GM23338 (cell line): Measurements from ENCODE around the gene SMOC1. TPM values are rescaled to one million over a fixed set of nuclear protein-coding genes. Genes with fewer than 3 reads are reported as not detected.

ENCODE experiments used
- ATAC-seq: fragments of 200-7000 bp; cut with Tn5 transposase; 3 replicates; pipeline ENCODE4 v1.9.1; 2020
- DNase-seq: peaks from one replicate; pipeline ENCODE4 v3.0.0-alpha.2; 2015; ENCODE audit warnings: low spot score
- H2AFZ ChIP-seq: fragments of 200-600 bp; sonication (generic); 2 replicates; pipeline ENCODE4 v1.8.0; 2016; ENCODE audit warnings: antibody characterized with exemption, mild to moderate bottlenecking, moderate library complexity
- H3F3A ChIP-seq: fragments of 200-600 bp; sonication (generic); replicated peaks from 2 replicates; pipeline ENCODE4 v1.8.0; 2017; ENCODE audit warnings: antibody characterized with exemption, mixed run types, low read depth
- H3K27ac ChIP-seq: fragments of 200-600 bp; sonication (generic); 2 replicates; pipeline ENCODE4 v1.6.1; 2016; ENCODE audit warnings: low read depth
- H3K27me3 ChIP-seq: fragments of 200-600 bp; sonication (generic); 2 replicates; pipeline ENCODE4 v1.8.0; 2016; ENCODE audit warnings: mild to moderate bottlenecking, mixed run types, moderate library complexity; ENCODE audit not compliant: insufficient read depth
- H3K36me3 ChIP-seq: fragments of 200-600 bp; sonication (generic); 2 replicates; pipeline ENCODE4 v1.8.0; 2016; ENCODE audit warnings: mild to moderate bottlenecking; ENCODE audit not compliant: insufficient read depth
- H3K4me1 ChIP-seq: fragments of 200-600 bp; sonication (generic); 2 replicates; pipeline ENCODE4 v1.8.0; 2016; ENCODE audit warnings: mild to moderate bottlenecking, moderate library complexity; ENCODE audit not compliant: insufficient read depth
- H3K4me2 ChIP-seq: fragments of 200-600 bp; sonication (generic); 2 replicates; pipeline ENCODE4 v1.7.1; 2017; ENCODE audit warnings: mixed run types
- H3K4me3 ChIP-seq: fragments of 200-600 bp; sonication (generic); 2 replicates; pipeline ENCODE4 v1.6.1; 2016; ENCODE audit warnings: mixed run types
- H3K79me2 ChIP-seq: fragments of 200-600 bp; sonication (generic); replicated peaks from 2 replicates; pipeline ENCODE4 v1.8.0; 2017; ENCODE audit warnings: mild to moderate bottlenecking; ENCODE audit not compliant: insufficient read depth
- H3K9me2 ChIP-seq: fragments of 200-600 bp; sonication (generic); 2 replicates; pipeline ENCODE4 v1.8.0; 2017; ENCODE audit not compliant: insufficient read depth
- H4K20me1 ChIP-seq: fragments of 200-600 bp; sonication (generic); replicated peaks from 2 replicates; pipeline ENCODE4 v1.8.0; 2017; ENCODE audit warnings: mild to moderate bottlenecking; ENCODE audit not compliant: insufficient read depth
- H3K27ac Mint-ChIP-seq: 2 replicates; pipeline ENCODE4 v1.8.0; 2020; ENCODE audit warnings: inconsistent platforms, mild to moderate bottlenecking, moderate library complexity, mixed read lengths
- H3K27me3 Mint-ChIP-seq: 3 replicates; pipeline ENCODE4 v1.8.0; 2022; ENCODE audit warnings: low read depth, mild to moderate bottlenecking, moderate library complexity, mixed read lengths, inconsistent platforms; ENCODE audit not compliant: insufficient read depth, poor library complexity
- H3K36me3 Mint-ChIP-seq: 3 replicates; pipeline ENCODE4 v1.8.0; 2021; ENCODE audit warnings: low read depth, mild to moderate bottlenecking, inconsistent platforms, moderate library complexity, mixed read lengths
- H3K4me1 Mint-ChIP-seq: 3 replicates; pipeline ENCODE4 v1.8.0; 2020; ENCODE audit warnings: mild to moderate bottlenecking, inconsistent platforms, mixed read lengths
- H3K4me3 Mint-ChIP-seq: 3 replicates; pipeline ENCODE4 v1.8.0; 2021; ENCODE audit warnings: moderate library complexity, mild to moderate bottlenecking, inconsistent platforms, mixed read lengths
- H3K9me3 Mint-ChIP-seq: 3 replicates; pipeline ENCODE4 v1.8.0; 2020; ENCODE audit warnings: moderate library complexity, mild to moderate bottlenecking, inconsistent platforms, mixed read lengths
- CREB1 ChIP-seq: fragments of 250-450 bp; sonication (Bioruptor Pico); IDR thresholded peaks from 2 replicates; pipeline ENCODE4 v1.5.0; 2020; ENCODE audit warnings: low read depth, mild to moderate bottlenecking, moderate library complexity
- EZH2 ChIP-seq: fragments of 200-600 bp; sonication (generic); IDR thresholded peaks from one replicate; pipeline ENCODE4 v1.8.0; 2017; ENCODE audit warnings: antibody characterized with exemption, mild to moderate bottlenecking, low read depth; ENCODE audit not compliant: unreplicated experiment
- EZH2phosphoT487 ChIP-seq: fragments of 200-600 bp; sonication (generic); IDR thresholded peaks from one replicate; pipeline ENCODE4 v1.8.1; 2018; ENCODE audit warnings: antibody characterized with exemption; ENCODE audit not compliant: unreplicated experiment
- JUNB ChIP-seq: IDR thresholded peaks from one replicate; pipeline ENCODE4 v1.6.1; 2016; ENCODE audit warnings: antibody characterized with exemption; ENCODE audit not compliant: unreplicated experiment
- NANOG ChIP-seq: IDR thresholded peaks from 2 replicates; pipeline ENCODE4 v1.6.1; 2016; ENCODE audit warnings: antibody characterized with exemption, borderline replicate concordance
- POLR2AphosphoS5 ChIP-seq: IDR thresholded peaks from 2 replicates; pipeline ENCODE4 v1.6.1; 2016; ENCODE audit warnings: antibody characterized with exemption, low read depth
- REST ChIP-seq: IDR thresholded peaks from one replicate; pipeline ENCODE4 v1.6.1; 2018; ENCODE audit warnings: antibody characterized with exemption; ENCODE audit not compliant: unreplicated experiment
- STAT1 ChIP-seq: IDR thresholded peaks from one replicate; pipeline ENCODE4 v1.6.1; 2016; ENCODE audit warnings: antibody characterized with exemption; ENCODE audit not compliant: unreplicated experiment
- ZNF114 ChIP-seq: fragments of 250-450 bp; sonication (Bioruptor Pico); IDR thresholded peaks from 2 replicates; pipeline ENCODE4 v1.5.0; 2020; ENCODE audit warnings: mild to moderate bottlenecking, moderate library complexity
- ZNF331 ChIP-seq: fragments of 250-450 bp; sonication (Bioruptor Pico); IDR thresholded peaks from 2 replicates; pipeline ENCODE4 v1.5.0; 2020; ENCODE audit warnings: low read depth, mild to moderate bottlenecking, moderate library complexity
- ZNF462 ChIP-seq: fragments of 250-450 bp; sonication (Bioruptor Pico); IDR thresholded peaks from 2 replicates; pipeline ENCODE4 v1.5.0; 2020; ENCODE audit warnings: mild to moderate bottlenecking, moderate library complexity
- polyA plus RNA-seq: library from polyadenylated mRNA; unstranded; fragments of >200 nt; fragmentation: Nextera tagmentation; extraction: Ambion mirVana; gene quantifications from 2 replicates; pipeline ENCODE4 v1.2.1, GENCODE V29; 2016
- total RNA-seq: library from RNA; depleted of rRNA; stranded (reverse); fragments of >200 nt; shearing (Covaris generic); gene quantifications from 2 replicates; pipeline ENCODE4 v1.2.3, GENCODE V29; 2014
- TF ChIP-seq, protein P1 (sequence below): IDR thresholded peaks from 2 replicates; pipeline ENCODE4 v1.6.1; 2016; ENCODE audit warnings: antibody characterized with exemption
- TF ChIP-seq, protein P2 (sequence below), 2 experiments: fragments of 200-600 bp in 1 of 2; sonication (generic) in 1 of 2; conservative IDR thresholded peaks; 2 replicates each; pipeline versions ENCODE4 v1.5.1 to v1.6.1; 2016 to 2017; ENCODE audit warnings: antibody characterized with exemption in 2 of 2, low read depth in 2 of 2, mild to moderate bottlenecking in 2 of 2, moderate library complexity in 1 of 2

SMOC1 gene
- total and polyA plus RNA-seq, 2 experiments from 2014 or later, result 0.79 to 1.6 TPM

DNA sequence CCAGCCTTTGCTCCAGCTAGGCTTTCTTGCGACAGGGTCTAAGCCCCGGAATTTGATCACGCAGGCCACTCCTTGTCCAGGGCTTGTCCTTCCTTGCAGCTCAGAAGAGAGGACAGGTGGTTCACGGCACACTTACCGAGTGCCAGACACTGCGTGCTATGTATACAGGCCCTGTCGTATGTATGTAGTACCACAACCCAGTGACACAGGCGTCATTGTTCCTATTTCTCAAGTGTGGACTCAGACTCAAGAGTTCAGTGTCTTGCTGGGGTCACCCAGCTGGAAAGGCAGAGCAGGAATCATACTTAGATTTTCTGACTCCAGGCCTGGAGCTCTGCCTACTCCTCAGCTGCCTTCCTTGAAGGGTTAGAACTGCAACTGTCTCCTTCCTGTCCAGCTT is 153.9 kb downstream of the SMOC1 start:
- Histone ChIP-seq H4K20me1 (no peaks in the 10 kb centered on the region), H3F3A (no peaks in the 10 kb centered on the region), H3K4me1 (0 out of 2 replicates have a peak, but pooled peaks cover 6% of the 10 kb centered on the region), H2AFZ (peak overlapping the region; percentile 63; the same call in 1 of the 2 replicates), H3K9me2 (peaks cover 15% of the 10 kb centered on the region), H3K27me3 (no peaks in the 10 kb centered on the region), H3K36me3 (no peaks in the 10 kb centered on the region), H3K79me2 (no peaks in the 10 kb centered on the region), H3K27ac (no peak overlapping the region), H3K4me2 (peak overlapping the region; percentile 13; the same call in 1 of the 2 replicates), H3K4me3 (no peak overlapping the region)
- no peaks in the 10 kb centered on the region for H3K9me3 Mint-ChIP-seq
- no peak overlapping the region for H3K4me3 Mint-ChIP-seq
- H3K4me1 Mint-ChIP-seq, result peaks cover 18% of the 10 kb centered on the region
- DNase-seq (no peak), ATAC-seq (no peak)
- peaks cover 10% of the 10 kb centered on the region for H3K27me3 Mint-ChIP-seq
- TF ChIP-seq ZNF331 (CRISPR knock-in tag), result no peak
- TF ChIP-seq, protein P1, sequence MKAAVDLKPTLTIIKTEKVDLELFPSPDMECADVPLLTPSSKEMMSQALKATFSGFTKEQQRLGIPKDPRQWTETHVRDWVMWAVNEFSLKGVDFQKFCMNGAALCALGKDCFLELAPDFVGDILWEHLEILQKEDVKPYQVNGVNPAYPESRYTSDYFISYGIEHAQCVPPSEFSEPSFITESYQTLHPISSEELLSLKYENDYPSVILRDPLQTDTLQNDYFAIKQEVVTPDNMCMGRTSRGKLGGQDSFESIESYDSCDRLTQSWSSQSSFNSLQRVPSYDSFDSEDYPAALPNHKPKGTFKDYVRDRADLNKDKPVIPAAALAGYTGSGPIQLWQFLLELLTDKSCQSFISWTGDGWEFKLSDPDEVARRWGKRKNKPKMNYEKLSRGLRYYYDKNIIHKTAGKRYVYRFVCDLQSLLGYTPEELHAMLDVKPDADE, result no peak
- no peak for TF ChIP-seq NANOG
- no peak for TF ChIP-seq JUNB
- no peak for TF ChIP-seq ZNF462
- TF ChIP-seq, protein P2, sequence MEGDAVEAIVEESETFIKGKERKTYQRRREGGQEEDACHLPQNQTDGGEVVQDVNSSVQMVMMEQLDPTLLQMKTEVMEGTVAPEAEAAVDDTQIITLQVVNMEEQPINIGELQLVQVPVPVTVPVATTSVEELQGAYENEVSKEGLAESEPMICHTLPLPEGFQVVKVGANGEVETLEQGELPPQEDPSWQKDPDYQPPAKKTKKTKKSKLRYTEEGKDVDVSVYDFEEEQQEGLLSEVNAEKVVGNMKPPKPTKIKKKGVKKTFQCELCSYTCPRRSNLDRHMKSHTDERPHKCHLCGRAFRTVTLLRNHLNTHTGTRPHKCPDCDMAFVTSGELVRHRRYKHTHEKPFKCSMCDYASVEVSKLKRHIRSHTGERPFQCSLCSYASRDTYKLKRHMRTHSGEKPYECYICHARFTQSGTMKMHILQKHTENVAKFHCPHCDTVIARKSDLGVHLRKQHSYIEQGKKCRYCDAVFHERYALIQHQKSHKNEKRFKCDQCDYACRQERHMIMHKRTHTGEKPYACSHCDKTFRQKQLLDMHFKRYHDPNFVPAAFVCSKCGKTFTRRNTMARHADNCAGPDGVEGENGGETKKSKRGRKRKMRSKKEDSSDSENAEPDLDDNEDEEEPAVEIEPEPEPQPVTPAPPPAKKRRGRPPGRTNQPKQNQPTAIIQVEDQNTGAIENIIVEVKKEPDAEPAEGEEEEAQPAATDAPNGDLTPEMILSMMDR (conservative IDR thresholded peaks at IDR 0.05; ENCODE audit: low read depth in 2 of 2), result no peak
- no peak for TF ChIP-seq EZH2
- TF ChIP-seq CREB1 (CRISPR knock-in tag), result no peak
- no peak for TF ChIP-seq POLR2AphosphoS5
- no peak for TF ChIP-seq REST
- TF ChIP-seq STAT1, result no peak
- no peak for TF ChIP-seq EZH2phosphoT487
- no peak for TF ChIP-seq ZNF114 (CRISPR knock-in tag)
- no peak overlapping the region for H3K27ac Mint-ChIP-seq
- no peaks in the 10 kb centered on the region for H3K36me3 Mint-ChIP-seq
